Fibroblast of skin of abdomen (primary cell): ENCODE measurements around the gene IFI30.
"Not testable (repeated sequence)": the region's sequence is repeated elsewhere in the genome, so short reads cannot be mapped to it uniquely, and the experiment has no call there.

Experiments used
- DNase-seq: peaks from one replicate; pipeline ENCODE4 v3.0.0-alpha.2; 2013

IFI30 gene

GRCh38 chr19:18203408-18203862, 29.8 kb downstream of the IFI30 start:
- DNase-seq, result no peak

- DNase-seq, result peak; percentile 100
Observed at GRCh38 chr19:18203863-18204393, 30.3 kb downstream of the IFI30 start, which contains the start of gene RAB3A. RAB3A (minus strand) TSS chr19:18204042; CDS start chr19:18202740, 1,302 bp downstream.

GRCh38 chr19:18204394-18205199, 31.0 kb downstream of the IFI30 start:
- no peak for DNase-seq

DNA sequence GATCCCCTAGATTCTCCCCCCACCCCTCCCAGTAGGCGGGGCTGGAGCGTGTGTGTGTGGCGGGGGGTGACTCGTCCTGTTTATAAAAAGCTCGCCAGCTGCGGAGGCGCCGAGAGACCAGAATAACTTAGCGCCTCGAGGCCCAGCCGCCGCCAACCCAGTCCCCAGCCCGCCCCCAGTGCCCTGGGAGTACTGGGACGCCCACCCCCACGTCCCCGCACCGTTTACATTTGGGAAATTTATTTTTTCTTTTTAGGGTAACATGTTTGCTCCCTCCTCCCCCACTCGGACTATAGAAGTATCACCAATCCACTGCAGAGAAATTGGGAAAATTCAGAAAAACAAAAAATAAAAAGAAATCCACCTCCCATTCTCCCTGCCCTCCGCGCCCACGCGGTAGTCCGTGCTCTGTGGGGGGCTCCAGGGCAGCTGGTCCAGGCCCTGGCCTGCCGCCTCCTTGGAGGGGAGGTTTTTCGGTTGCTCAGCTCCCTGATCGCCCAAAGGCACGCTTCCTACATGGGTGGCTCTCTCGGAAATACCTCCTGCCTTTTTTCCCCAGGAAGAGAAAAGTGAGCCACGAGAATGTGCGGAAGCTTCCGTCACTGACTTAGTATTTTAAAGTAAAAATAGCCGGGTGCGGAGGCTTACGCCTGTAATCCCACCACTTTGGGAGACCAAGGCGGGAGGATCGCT, 31.7 kb downstream of the IFI30 start:
- peak; percentile 71 for DNase-seq

DNA sequence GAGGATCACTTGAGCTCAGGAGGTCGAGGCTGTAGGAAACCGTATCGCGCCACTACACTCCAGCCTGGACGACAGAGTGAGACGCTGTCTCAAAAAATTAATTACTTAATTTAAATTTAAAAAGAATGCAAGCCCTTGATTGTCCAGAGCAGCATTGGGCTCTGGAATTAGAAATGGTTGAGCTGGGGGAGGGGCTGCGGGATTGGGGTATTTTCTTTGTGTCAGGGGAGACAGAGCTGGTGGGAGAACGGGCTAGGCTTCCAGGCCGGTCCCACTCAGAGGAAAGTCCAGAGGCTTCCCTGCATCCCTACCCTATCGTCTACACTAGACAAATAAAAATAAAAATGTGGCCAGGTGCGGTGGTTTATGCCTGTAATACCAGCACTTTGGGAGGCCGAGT, 32.4 kb downstream of the IFI30 start:
- DNase-seq, result no peak

GRCh38 chr19:18208098-18208951, 34.7 kb downstream of the IFI30 start:
- DNase-seq, result peak; percentile 68

GRCh38 chr19:18209912-18210311, 36.3 kb downstream of the IFI30 start:
- DNase-seq, result not testable (repeated sequence)

- no peak for DNase-seq
Observed at GRCh38 chr19:18211683-18212082, 38.1 kb downstream of the IFI30 start.

GRCh38 chr19:18214779-18215433, 41.3 kb downstream of the IFI30 start:
- DNase-seq, result peak; percentile 44

GRCh38 chr19:18216789-18217188, 43.2 kb downstream of the IFI30 start:
- DNase-seq, result no peak

- DNase-seq, result no peak
Observed at GRCh38 chr19:18218159-18218558, 44.5 kb downstream of the IFI30 start.

DNA sequence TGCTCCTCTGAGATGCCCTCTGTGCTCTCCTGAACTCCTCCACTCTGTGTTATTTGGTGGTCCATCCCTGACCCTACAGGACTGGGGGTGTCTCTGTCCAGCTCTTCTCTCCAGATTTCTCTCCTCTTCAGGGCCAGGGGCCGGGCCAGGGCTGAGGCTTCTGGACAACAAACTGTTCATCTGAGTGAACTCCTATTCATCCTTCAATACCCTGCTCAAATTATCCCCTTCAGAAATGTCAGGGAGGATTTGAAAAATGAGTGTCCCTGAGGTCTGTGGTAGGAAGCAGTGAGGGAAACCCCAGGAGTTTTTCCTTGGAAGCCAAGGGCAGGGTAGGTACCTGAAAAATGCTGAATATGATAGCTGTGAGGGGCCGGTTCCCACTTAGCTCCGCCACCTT, 45.0 kb downstream of the IFI30 start:
- no peak for DNase-seq

- no peak for DNase-seq
Observed at GRCh38 chr19:18219911-18220631, 46.5 kb downstream of the IFI30 start.

DNA sequence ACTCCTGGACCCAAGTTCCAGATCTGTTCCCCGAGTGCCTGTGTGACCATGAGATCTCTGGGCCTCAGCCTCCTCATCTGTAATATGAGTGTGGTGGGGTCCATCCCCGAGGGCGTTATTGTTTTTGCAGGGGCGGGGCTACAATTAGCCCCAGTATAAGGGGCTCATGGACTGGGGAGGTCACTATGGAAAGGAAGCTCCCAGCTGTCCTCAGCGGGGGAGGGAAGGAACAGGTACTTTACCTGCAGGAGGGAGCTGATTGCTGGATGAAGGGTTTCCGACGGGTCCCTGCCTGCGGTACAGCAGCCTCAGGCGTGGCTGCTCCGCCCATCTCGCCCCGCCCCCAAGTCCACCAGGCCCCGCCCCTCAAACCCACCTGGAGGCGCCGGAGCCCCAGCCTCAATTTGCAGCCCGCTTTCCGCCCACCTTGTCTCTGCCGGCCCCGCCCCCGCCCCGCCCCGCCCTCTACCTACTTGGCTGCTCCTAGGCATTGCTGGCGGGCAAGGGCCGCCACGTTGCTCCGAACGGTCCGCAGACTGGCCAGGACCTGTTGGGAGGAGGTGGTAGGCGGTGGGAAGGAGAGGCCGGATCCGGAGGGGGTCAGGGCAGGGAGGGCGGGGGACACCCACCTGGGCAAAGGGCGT, 47.1 kb downstream of the IFI30 start:
- DNase-seq, result no peak

DNA sequence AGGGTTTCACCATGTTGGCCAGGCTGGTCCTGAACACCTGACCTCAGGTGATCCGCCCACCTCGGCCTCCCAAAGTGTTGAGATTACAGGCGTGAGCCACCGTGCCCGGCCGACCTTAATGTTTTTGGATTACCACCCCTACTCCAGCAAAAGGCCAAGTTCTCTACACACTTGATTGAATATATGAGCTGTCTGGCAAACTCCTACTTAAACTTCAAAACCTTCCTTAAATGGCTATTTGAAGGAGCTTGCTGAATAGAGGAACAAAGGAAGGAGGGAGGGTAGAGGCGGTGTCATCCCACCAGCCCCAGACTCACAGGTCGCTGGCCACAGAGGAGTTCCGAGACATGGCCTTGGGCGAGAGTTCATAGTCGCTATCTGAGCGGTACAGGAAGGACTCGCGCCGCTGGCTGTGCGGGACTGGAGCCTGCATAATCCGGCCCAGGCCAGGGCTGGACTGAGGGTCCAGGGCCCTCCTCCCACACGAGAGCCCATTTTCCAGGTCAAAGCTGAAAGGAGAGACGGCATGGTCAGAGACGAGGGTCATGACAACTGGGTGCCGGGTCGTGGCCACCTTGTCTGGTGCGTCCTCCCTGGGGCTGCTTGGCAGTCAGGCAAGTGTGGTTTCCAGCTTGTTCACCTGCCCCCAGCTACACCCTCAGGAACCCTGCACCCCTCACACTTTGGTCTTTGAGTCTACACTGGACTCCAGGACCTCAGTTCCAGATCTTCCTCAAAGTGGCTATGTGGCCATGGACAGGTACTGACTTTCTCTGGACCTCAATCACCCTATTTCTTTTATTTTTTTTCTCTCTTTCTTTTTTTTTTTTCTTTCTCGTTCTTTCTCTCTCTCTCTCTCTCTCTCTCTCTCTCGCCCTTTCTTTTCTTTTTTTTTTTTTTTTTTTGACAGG, 48.5 kb downstream of the IFI30 start:
- no peak for DNase-seq

DNA sequence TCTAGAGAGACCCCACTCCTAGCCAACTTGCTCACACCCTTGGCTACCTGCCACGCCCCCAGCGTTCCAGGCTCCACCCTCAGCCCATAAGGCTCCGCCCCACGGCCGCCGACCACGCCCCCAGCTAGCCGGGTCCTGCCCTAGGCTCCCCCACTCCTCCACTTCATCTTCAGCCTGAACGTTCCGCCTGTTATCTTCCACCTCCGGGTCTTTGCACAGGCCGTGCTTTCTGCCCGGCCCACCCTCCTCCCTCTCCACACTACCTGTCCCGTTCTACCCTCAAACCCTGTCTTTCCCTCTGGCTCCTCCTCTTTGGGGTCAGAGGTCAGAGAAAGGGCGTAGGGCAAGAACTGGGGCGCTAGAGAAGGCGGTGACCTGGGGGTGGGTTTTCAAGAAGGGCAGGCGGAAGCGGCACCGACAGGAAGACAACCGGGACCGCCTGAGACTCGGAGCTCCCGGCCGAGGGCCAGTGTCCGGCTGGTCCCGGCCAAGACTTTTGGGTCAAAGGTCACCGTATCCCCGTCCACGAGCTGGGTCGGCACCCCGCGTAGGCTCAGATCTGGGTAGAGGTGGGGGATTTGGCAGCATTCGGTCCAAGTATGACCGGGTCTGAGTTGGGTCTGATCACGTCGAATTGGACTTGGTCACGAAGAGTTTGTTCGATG, 50.4 kb downstream of the IFI30 start:
- DNase-seq, result no peak

DNA sequence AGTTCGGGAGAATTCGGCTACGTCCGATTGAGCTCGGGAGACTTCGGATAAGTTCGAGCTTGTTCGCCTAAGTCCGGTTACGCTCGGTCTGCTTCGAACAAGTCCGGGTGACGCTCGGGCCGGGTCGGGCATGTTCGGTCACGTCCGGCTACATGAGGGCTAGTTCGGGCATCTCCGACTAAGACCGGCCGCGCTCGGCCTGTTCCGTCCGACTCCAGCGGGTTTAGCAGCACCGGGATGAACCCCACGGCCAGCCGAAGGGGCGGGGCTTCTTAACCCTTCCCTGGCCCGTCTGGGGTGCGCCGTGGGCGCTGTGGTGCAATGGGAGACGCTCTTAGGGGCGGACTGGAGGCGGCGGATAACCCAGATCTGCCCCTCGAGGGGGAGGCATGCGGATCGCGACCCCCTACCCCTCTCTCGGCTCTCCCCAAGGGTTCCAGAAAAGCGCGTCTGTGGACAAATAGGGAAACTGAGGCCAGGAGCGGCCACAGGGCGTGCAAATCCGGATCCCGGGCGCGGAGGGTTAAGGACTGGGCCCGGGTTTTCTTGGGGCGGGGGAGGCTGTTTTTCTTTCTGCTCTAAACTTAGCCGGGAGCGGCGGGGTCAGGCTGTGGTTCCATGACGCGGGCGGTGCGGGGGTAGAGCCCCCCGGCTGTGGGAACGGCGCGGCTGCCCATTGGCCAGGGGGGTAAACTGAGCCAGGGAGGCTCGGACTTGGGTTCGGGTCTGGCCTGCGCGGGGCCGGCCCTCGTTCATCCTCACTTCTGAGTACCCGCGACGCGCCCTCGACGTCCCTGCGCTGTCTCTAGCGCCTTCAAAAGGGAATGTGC, 51.1 kb downstream of the IFI30 start:
- DNase-seq, result peak; percentile 96

- DNase-seq, result no peak
Observed at GRCh38 chr19:18225355-18225701, 51.7 kb downstream of the IFI30 start.
